ENCODE measurements around the gene SYTL1. TPM values are rescaled to one million over a fixed set of nuclear protein-coding genes. Genes with fewer than 3 reads are reported as not detected.

The SYTL1 gene
- total RNA-seq, 2 donors from 2014 or later = 6.7 to 7.5 TPM

DNA sequence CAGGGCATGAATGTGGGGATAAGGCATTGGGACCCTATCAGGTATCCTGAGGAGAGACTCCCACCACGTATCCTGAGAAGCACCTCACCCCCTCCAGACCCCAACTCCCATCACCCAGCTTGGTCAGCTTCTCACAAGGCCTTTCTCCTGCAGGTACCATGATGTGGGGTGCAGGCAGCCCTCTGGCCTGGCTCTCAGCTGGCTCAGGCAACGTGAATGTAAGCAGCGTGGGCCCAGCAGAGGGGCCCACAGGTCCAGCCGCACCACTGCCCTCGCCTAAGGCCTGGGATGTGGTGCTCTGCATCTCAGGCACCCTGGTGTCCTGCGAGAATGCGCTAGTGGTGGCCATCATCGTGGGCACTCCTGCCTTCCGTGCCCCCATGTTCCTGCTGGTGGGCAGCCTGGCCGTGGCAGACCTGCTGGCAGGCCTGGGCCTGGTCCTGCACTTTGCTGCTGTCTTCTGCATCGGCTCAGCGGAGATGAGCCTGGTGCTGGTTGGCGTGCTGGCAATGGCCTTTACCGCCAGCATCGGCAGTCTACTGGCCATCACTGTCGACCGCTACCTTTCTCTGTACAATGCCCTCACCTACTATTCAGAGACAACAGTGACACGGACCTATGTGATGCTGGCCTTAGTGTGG lies 51.9 kb downstream of the SYTL1 start:
- Histone ChIP-seq H3K4me1 (ENCODE audit: control insufficient read depth, insufficient read depth, low read length) (peaks cover 7% of the 10 kb centered on the region), H3K4me3 (ENCODE audit: low read length) (no peak overlapping the region), H3K9me3 (ENCODE audit: control insufficient read depth, low read length) (no peaks in the 10 kb centered on the region), H3K27ac (ENCODE audit: low read depth, low read length) (no peak overlapping the region), H3K9ac (ENCODE audit: extremely low read depth, low read length, poor library complexity, severe bottlenecking) (no peak overlapping the region), H3K36me3 (ENCODE audit: control insufficient read depth, insufficient read depth, low read length) (no peaks in the 10 kb centered on the region), H3K27me3 (ENCODE audit: control insufficient read depth, insufficient read depth, low read length, poor library complexity, severe bottlenecking) (no peaks in the 10 kb centered on the region)
- DNase-seq = peak; percentile 53
- H3K4me3 Mint-ChIP-seq = peak overlapping the region; percentile 85
- WGBS, 2 experiments (ENCODE audit: insufficient coverage in 1 of 2, insufficient read length in 1 of 2) = 95 to 98% methylated on average over 10 to 18 of the region's 18 CpGs
- no peaks in the 10 kb centered on the region for H3K27me3 Mint-ChIP-seq (ENCODE audit: insufficient read depth)
- no peaks in the 10 kb centered on the region for H3K9me3 Mint-ChIP-seq
- TF ChIP-seq, protein P1, sequence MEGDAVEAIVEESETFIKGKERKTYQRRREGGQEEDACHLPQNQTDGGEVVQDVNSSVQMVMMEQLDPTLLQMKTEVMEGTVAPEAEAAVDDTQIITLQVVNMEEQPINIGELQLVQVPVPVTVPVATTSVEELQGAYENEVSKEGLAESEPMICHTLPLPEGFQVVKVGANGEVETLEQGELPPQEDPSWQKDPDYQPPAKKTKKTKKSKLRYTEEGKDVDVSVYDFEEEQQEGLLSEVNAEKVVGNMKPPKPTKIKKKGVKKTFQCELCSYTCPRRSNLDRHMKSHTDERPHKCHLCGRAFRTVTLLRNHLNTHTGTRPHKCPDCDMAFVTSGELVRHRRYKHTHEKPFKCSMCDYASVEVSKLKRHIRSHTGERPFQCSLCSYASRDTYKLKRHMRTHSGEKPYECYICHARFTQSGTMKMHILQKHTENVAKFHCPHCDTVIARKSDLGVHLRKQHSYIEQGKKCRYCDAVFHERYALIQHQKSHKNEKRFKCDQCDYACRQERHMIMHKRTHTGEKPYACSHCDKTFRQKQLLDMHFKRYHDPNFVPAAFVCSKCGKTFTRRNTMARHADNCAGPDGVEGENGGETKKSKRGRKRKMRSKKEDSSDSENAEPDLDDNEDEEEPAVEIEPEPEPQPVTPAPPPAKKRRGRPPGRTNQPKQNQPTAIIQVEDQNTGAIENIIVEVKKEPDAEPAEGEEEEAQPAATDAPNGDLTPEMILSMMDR (conservative IDR thresholded peaks at IDR 0.05) = no peak
- peaks cover 18% of the 10 kb centered on the region for H3K4me1 Mint-ChIP-seq
- H3K36me3 Mint-ChIP-seq (ENCODE audit: low read depth) = no peaks in the 10 kb centered on the region
- H3K27ac Mint-ChIP-seq = no peak overlapping the region

- Histone ChIP-seq H3K27ac (ENCODE audit: low read depth, low read length) (no peak overlapping the region), H3K27me3 (ENCODE audit: control insufficient read depth, insufficient read depth, low read length, poor library complexity, severe bottlenecking) (no peaks in the 10 kb centered on the region), H3K4me1 (ENCODE audit: control insufficient read depth, insufficient read depth, low read length) (peaks cover 7% of the 10 kb centered on the region), H3K9me3 (ENCODE audit: control insufficient read depth, low read length) (no peaks in the 10 kb centered on the region), H3K9ac (ENCODE audit: extremely low read depth, low read length, poor library complexity, severe bottlenecking) (no peak overlapping the region), H3K36me3 (ENCODE audit: control insufficient read depth, insufficient read depth, low read length) (no peaks in the 10 kb centered on the region), H3K4me3 (ENCODE audit: low read length) (no peak overlapping the region)
- H3K27me3 Mint-ChIP-seq (ENCODE audit: insufficient read depth) = no peaks in the 10 kb centered on the region
- H3K4me3 Mint-ChIP-seq = no peak overlapping the region
- no peak overlapping the region for H3K27ac Mint-ChIP-seq
- TF ChIP-seq, protein P1 (conservative IDR thresholded peaks at IDR 0.05) = no peak
- no peaks in the 10 kb centered on the region for H3K36me3 Mint-ChIP-seq (ENCODE audit: low read depth)
- peaks cover 24% of the 10 kb centered on the region for H3K4me1 Mint-ChIP-seq
- no peaks in the 10 kb centered on the region for H3K9me3 Mint-ChIP-seq
- WGBS, 2 experiments (ENCODE audit: insufficient coverage in 1 of 2, insufficient read length in 1 of 2) = 94 to 97% methylated on average over 9 of the region's 9 CpGs
- DNase-seq = no peak
These were observed 52.4 kb downstream of the SYTL1 start for GRCh38 chr1:27394282-27394658.

- no peaks in the 10 kb centered on the region for H3K36me3 ChIP-seq (ENCODE audit: control insufficient read depth, insufficient read depth, low read length)
- H3K4me3 Mint-ChIP-seq = no peak overlapping the region
These were observed 53.1 kb downstream of the SYTL1 start for GRCh38 chr1:27394925-27395324.

More at GRCh38 chr1:27394925-27395324, 53.1 kb downstream of the SYTL1 start:
- Mint-ChIP-seq H3K4me1 (peaks cover 30% of the 10 kb centered on the region), H3K36me3 (ENCODE audit: low read depth) (no peaks in the 10 kb centered on the region), H3K27me3 (ENCODE audit: insufficient read depth) (no peaks in the 10 kb centered on the region), H3K9me3 (no peaks in the 10 kb centered on the region), H3K27ac (peak overlapping the region; percentile 81)
- Histone ChIP-seq H3K27me3 (ENCODE audit: control insufficient read depth, insufficient read depth, low read length, poor library complexity, severe bottlenecking) (no peaks in the 10 kb centered on the region), H3K27ac (ENCODE audit: low read depth, low read length) (no peak overlapping the region), H3K9ac (ENCODE audit: extremely low read depth, low read length, poor library complexity, severe bottlenecking) (no peak overlapping the region), H3K4me3 (ENCODE audit: low read length) (no peak overlapping the region), H3K9me3 (ENCODE audit: control insufficient read depth, low read length) (no peaks in the 10 kb centered on the region), H3K4me1 (ENCODE audit: control insufficient read depth, insufficient read depth, low read length) (peaks cover 9% of the 10 kb centered on the region)
- no peak for DNase-seq
- TF ChIP-seq, protein P1 (conservative IDR thresholded peaks at IDR 0.05) = no peak
- 89 to 100% methylated on average over 1 of the region's 1 CpG for WGBS, 2 experiments (ENCODE audit: insufficient coverage in 1 of 2, insufficient read length in 1 of 2)
